Activated gamma-delta T cell treated with Interleukin-2 at 50 U/mL for 16 hours (primary cell): ENCODE results near the gene CACNB2.

Experiments
- DNase-seq: peaks from one replicate; pipeline ENCODE4 v3.0.0-alpha.2; 2020

Gene CACNB2

DNA sequence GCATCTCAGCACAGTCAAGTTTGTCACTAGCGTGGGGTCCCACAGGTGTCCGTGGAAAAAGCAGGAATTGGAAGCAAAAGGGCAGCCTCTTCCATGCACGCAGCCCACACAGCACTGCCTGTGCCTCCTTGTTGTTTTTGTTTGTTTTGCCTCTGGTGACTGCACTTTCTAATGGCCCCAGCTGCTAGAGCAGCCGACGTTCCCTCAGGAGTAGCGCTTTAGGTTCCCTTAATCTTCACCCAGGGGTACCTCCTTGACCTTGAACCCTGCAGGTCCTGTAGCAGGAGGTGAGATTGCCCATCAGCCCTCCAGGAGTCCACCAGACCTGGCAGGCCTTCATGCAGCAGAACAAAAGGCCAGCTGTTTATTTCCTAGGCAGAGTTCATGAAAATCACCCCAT is 210.1 kb downstream of the CACNB2 start:
- no peak for DNase-seq

- no peak for DNase-seq
Measured at GRCh38 chr10:18351421-18351820, 211.2 kb downstream of the CACNB2 start.

DNA sequence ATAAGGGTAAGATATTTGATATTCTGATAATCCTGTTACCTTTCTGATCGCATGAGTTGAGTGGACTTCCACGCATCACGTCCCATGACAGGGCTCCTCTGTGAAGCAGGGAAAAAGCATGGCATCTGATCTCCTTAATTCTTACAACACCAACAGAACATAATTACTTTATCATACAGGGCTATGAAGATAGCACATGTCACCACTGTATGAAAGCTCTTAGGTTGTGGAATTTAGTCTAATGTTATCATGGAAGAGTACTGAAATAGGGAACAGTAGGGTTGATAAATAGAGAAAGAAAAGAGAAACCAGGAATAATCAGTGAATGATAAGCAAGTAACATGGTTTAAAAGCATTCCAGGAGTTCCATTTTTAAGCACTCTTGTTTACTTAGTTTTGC is 212.0 kb downstream of the CACNB2 start:
- DNase-seq, result no peak

DNA sequence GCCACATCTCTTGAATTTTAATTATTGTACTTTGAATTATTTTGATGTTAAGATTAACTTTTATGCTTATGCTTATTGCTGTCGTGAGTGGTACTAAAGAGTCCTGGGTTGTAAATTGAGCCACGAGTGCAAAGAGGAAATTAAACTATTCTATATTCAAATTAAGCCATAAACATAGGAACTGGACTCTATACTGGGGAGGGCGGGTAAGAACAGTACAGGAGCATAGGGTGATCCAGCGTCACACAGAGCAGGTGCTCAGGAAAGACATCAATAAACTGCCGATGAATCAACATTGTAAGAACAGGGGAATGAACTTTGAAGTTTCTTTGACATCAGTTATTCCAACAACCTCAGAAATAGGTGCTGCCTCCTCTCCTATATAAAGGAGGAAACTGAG is 219.6 kb downstream of the CACNB2 start:
- DNase-seq, result no peak

GRCh38 chr10:18362892-18363291 is 222.7 kb downstream of the CACNB2 start:
- no peak for DNase-seq

- DNase-seq, result no peak
Measured at GRCh38 chr10:18364987-18365775, 225.0 kb downstream of the CACNB2 start.

GRCh38 chr10:18367840-18368239 is 227.6 kb downstream of the CACNB2 start:
- DNase-seq, result no peak

DNA sequence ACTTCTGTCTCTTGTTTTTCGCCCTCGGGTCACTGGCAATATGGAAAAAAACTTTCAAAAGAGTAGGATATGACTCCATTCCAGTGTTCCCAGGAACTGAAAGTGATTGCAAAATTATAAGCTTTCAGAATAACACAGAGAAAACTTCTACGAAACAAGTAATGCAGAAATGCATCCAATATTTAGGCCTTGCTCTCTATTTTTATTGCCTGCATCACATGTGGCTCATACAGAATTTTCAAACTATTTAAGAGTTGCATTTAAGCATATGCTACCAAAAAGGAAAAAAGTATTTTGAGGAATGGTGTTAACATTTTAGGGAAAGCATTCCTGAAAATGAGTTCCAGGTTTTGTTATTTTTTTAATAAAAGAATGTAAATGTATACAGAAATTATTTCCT is 228.0 kb downstream of the CACNB2 start:
- DNase-seq, result no peak

GRCh38 chr10:18368682-18369081 is 228.5 kb downstream of the CACNB2 start:
- no peak for DNase-seq

GRCh38 chr10:18369859-18370473 is 229.7 kb downstream of the CACNB2 start:
- DNase-seq, result no peak

DNA sequence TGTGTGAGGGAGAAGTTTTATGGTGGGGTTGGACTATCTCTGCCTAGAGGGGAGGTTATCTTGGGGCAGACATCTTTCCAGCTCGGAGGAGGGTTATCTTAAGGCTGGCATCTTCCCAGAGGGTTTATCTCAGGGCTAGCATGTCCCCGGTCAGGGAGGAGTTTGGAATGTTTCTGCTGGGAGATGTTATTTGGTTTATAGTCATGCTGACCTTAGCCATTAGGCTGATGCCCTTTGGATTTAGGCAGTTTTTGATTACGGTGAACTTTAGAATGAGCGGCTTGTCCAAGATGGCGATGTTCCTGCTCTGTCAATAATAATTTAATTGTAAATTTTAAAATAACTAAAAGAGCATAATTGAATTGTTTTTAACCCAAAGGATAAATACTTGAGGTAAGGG is 236.4 kb downstream of the CACNB2 start:
- DNase-seq, result no peak

GRCh38 chr10:18377898-18378297 is 237.7 kb downstream of the CACNB2 start:
- DNase-seq, result no peak

DNA sequence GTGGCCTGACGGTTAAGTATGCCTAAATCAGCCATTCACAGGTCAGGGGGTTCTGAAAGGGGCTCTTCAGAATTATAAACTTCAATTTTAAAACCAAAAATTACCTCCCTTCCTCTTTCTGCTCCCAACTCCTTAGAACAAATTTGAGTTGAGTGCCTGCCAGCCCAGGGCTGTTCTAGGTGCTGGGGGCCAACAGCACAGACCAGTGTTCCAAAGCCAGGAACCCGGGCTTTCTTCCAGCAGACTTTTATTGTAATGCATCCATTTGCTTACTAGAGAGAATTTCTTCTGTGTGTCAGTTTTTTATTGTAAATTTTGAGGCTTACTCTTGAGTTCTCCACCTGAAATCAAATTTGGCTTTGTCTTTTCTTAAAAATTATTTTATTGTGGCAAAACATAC is 238.5 kb downstream of the CACNB2 start:
- DNase-seq, result no peak

DNA sequence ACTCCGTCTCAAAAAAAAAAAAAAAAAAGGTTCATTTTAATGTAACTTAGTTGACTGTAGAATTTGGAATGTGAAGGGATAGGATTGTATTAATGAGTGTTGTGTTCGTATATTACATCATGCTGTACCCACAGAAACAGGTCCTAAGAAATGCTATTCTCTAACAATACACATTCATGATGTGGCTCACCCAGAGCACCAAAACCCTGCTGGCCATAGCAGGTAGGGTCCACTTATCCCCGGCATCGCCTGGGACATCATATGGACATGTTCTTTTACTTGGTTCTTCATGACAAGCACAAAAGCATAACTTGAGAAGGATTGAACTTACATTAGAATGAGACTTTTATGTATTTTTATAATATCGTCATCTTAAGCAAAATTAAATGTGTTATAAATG is 241.5 kb downstream of the CACNB2 start:
- no peak for DNase-seq

- no peak for DNase-seq
Measured at GRCh38 chr10:18397906-18398305, 257.7 kb downstream of the CACNB2 start.

DNA sequence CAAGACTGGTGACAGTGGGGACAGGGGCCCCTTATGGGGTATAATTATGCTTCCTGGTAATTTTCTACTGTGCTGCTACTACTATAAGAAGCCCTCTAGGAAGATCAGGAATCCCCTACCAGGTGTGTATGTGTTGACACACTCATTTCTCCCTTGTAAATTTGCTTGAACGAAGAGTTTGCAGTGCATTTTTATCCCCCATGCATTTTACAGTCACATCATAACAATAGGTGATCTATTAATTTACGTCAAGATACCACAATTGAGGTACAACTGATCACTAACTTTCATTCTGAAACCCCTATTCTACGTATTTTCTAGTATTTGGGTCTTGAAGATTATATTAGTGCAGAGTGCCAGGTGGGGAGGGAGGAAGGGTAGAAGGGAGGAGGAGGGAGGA is 258.9 kb downstream of the CACNB2 start:
- no peak for DNase-seq

GRCh38 chr10:18400201-18400905 is 260.1 kb downstream of the CACNB2 start:
- DNase-seq, result no peak

GRCh38 chr10:18400906-18401245 is 260.7 kb downstream of the CACNB2 start:
- DNase-seq, result no peak

- DNase-seq, result no peak
Measured at GRCh38 chr10:18401416-18402195, 261.4 kb downstream of the CACNB2 start.

GRCh38 chr10:18402853-18403252 is 262.6 kb downstream of the CACNB2 start:
- DNase-seq, result no peak

GRCh38 chr10:18404530-18404929 is 264.3 kb downstream of the CACNB2 start:
- no peak for DNase-seq

GRCh38 chr10:18406136-18406535 is 265.9 kb downstream of the CACNB2 start:
- no peak for DNase-seq

- no peak for DNase-seq
Measured at GRCh38 chr10:18409599-18410397, 269.6 kb downstream of the CACNB2 start.
